ENCODE measurements around the gene ELK4. TPM values are rescaled to one million over a fixed set of nuclear protein-coding genes. Genes with fewer than 3 reads are reported as not detected.

The ELK4 gene
- total RNA-seq: 23.0 TPM

- peak; percentile 100 for DNase-seq
Measured at GRCh38 chr1:205631768-205632668, at the start of gene ELK4. Gene ELK4 (minus strand): TSS chr1:205632011. CDS start chr1:205623882, 8,129 bp downstream.

- DNase-seq: no peak
Measured at GRCh38 chr1:205681364-205681763, 49.6 kb upstream of the ELK4 start.

GRCh38 chr1:205680073-205680851, 48.5 kb upstream of the ELK4 start, which contains the start of gene SLC45A3:
Gene SLC45A3 (minus strand): TSS chr1:205680509. CDS start chr1:205664656, 15,853 bp downstream.
- DNase-seq: peak; percentile 50

GRCh38 chr1:205678286-205679111, 46.7 kb upstream of the ELK4 start:
- DNase-seq: no peak

GRCh38 chr1:205677167-205677566, 45.4 kb upstream of the ELK4 start:
- DNase-seq: no peak

GRCh38 chr1:205676597-205676996, 44.8 kb upstream of the ELK4 start:
- DNase-seq: no peak

GRCh38 chr1:205676002-205676401, 44.2 kb upstream of the ELK4 start:
- no peak for DNase-seq

- no peak for DNase-seq
Measured at GRCh38 chr1:205675247-205675646, 43.4 kb upstream of the ELK4 start.

GRCh38 chr1:205672970-205673369, 41.2 kb upstream of the ELK4 start:
- no peak for DNase-seq

GRCh38 chr1:205672395-205672889, 40.6 kb upstream of the ELK4 start:
- no peak for DNase-seq

GRCh38 chr1:205670611-205671430, 39.0 kb upstream of the ELK4 start:
- DNase-seq: peak; percentile 60

- no peak for DNase-seq
Measured at GRCh38 chr1:205670150-205670446, 38.3 kb upstream of the ELK4 start.

- DNase-seq: no peak
Measured at GRCh38 chr1:205669341-205670149, 37.7 kb upstream of the ELK4 start.

- no peak for DNase-seq
Measured at GRCh38 chr1:205668951-205669340, 37.1 kb upstream of the ELK4 start.

- DNase-seq: peak; percentile 41
Measured at GRCh38 chr1:205667909-205668643, 36.3 kb upstream of the ELK4 start.

- DNase-seq: no peak
Measured at GRCh38 chr1:205666372-205667166, 34.8 kb upstream of the ELK4 start.

- DNase-seq: no peak
Measured at GRCh38 chr1:205665201-205666045, 33.6 kb upstream of the ELK4 start.
